Measurements from ENCODE around the gene NSG2.

- TF ChIP-seq CTCF (IDR thresholded peaks at IDR 0.05; ENCODE audit: insufficient read depth, low read length) (no peak), REST (IDR thresholded peaks at IDR 0.05; ENCODE audit: insufficient replicate concordance, low read depth) (no peak)
Observed at GRCh38 chr5:174003795-174004194, 41.7 kb upstream of the NSG2 start.

All from HL-60 (cell line).